ENCODE data around the gene SORT1. TPM values are rescaled to one million over a fixed set of nuclear protein-coding genes. Genes with fewer than 3 reads are reported as not detected.
A peak's percentile ranks its signal among the peaks of the same experiment; 100 is the strongest.

The SORT1 gene
- total and polyA plus RNA-seq, 8 donors = 4.6 to 481 (median 36.6) TPM

GRCh38 chr1:109369167-109369746, 28.5 kb downstream of the SORT1 start:
- 84 to 95% (median 93%) methylated on average over 6 of the region's 6 CpGs for WGBS, 5 donors
- intact Hi-C loops (cut with DNase I; ENCODE audit: low total_unique reads) = no loop called here

GRCh38 chr1:109368464-109368863, 29.3 kb downstream of the SORT1 start:
- intact Hi-C loops (cut with DNase I; ENCODE audit: low total_unique reads) = no loop called here
- Histone ChIP-seq H3K4me3 (no peak overlapping the region), H3K9me3 (no peaks in the 10 kb centered on the region), H3K4me1 (peaks cover 0 to 41% (median 23%) of the 10 kb centered on the region in 4 donors), H3K27me3 (no peaks in the 10 kb centered on the region), H3K27ac (peak overlapping the region in 4 of 5 donors; percentile 39 to 86 (median 83)), H3K36me3 (peaks cover 10 to 38% (median 22%) of the 10 kb centered on the region in 4 donors)
- no peak for DNase-seq
- 94 to 100% (median 96%) methylated on average over 1 of the region's 1 CpG for WGBS, 5 donors
- no peak for TF ChIP-seq CTCF (IDR thresholded peaks at IDR 0.05)
- no peak for TF ChIP-seq POLR2A (IDR thresholded peaks at IDR 0.05)
- no peak for TF ChIP-seq POLR2AphosphoS5 (IDR thresholded peaks at IDR 0.05)
- no peak for TF ChIP-seq EP300 (IDR thresholded peaks at IDR 0.05)

More at GRCh38 chr1:109369167-109369746, 28.5 kb downstream of the SORT1 start:
- no peak overlapping the region for H3K4me3 ChIP-seq
- H3K27ac ChIP-seq = peak overlapping the region in 4 of 5 donors; percentile 75 to 86 (median 83)
- H3K9me3 ChIP-seq = no peaks in the 10 kb centered on the region
- H3K36me3 ChIP-seq = peaks cover 10 to 38% (median 22%) of the 10 kb centered on the region in 4 donors
- DNase-seq = no peak
- H3K4me1 ChIP-seq = peaks cover 0 to 41% (median 24%) of the 10 kb centered on the region in 4 donors
- TF ChIP-seq POLR2A (IDR thresholded peaks at IDR 0.05) (no peak), CTCF (IDR thresholded peaks at IDR 0.05) (no peak), POLR2AphosphoS5 (IDR thresholded peaks at IDR 0.05) (no peak), EP300 (IDR thresholded peaks at IDR 0.05) (no peak)
- H3K27me3 ChIP-seq = no peaks in the 10 kb centered on the region

GRCh38 chr1:109367626-109368025, 30.1 kb downstream of the SORT1 start:
- DNase-seq = no peak
- no peak overlapping the region for H3K4me3 ChIP-seq
- no peak overlapping the region for H3K27ac ChIP-seq
- H3K36me3 ChIP-seq = peaks cover 10 to 38% (median 22%) of the 10 kb centered on the region in 4 donors
- no peaks in the 10 kb centered on the region for H3K9me3 ChIP-seq
- intact Hi-C loops (cut with DNase I; ENCODE audit: low total_unique reads) = no loop called here
- TF ChIP-seq EP300 (IDR thresholded peaks at IDR 0.05) (no peak), CTCF (IDR thresholded peaks at IDR 0.05) (no peak), POLR2A (IDR thresholded peaks at IDR 0.05) (no peak), POLR2AphosphoS5 (IDR thresholded peaks at IDR 0.05) (no peak)
- no peaks in the 10 kb centered on the region for H3K27me3 ChIP-seq
- 94 to 98% (median 94%) methylated on average over 3 of the region's 3 CpGs for WGBS, 5 donors
- peaks cover 0 to 33% (median 21%) of the 10 kb centered on the region in 4 donors for H3K4me1 ChIP-seq

DNA sequence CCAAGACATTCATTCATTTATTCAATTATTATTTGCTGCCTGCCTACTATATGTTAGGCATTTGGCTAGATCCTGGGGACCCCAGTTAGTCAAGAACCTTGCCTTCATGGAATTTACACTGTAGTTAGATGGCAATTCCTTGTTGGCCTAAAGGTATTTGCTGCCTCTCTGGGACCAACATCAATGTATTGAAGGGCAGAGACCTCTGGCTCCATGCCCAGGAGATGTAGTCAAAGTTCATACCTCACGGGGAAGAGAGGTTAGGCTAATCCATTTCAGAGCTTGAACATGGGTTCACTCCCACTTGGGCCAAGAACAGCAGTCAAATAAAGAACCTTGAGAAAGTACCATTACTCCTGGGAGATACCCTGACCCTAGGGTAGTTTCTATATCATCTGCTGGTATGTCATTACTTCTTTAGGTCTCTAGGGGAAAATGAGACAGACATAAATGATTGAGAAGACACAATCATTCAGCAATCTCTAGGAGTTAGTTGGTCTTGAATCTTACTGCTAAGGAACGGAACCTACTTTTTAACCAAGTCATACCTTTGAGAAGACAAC, 32.0 kb downstream of the SORT1 start:
- H3K4me1 ChIP-seq = peaks cover 0 to 27% (median 6%) of the 10 kb centered on the region in 4 donors
- no peak overlapping the region for H3K27ac ChIP-seq
- DNase-seq = no peak

More for the DNA sequence above, 32.0 kb downstream of the SORT1 start:
- intact Hi-C loops (cut with DNase I; ENCODE audit: low total_unique reads) = no loop called here
- H3K27me3 ChIP-seq = no peaks in the 10 kb centered on the region
- WGBS, 5 donors = 62 to 81% (median 72%) methylated on average over 2 of the region's 2 CpGs
- H3K4me3 ChIP-seq = no peak overlapping the region
- no peaks in the 10 kb centered on the region for H3K9me3 ChIP-seq
- H3K36me3 ChIP-seq = peaks cover 10 to 38% (median 22%) of the 10 kb centered on the region in 4 donors
- TF ChIP-seq EP300 (IDR thresholded peaks at IDR 0.05) (no peak), POLR2A (IDR thresholded peaks at IDR 0.05) (no peak), POLR2AphosphoS5 (IDR thresholded peaks at IDR 0.05) (no peak), CTCF (IDR thresholded peaks at IDR 0.05) (no peak)
